GM12878 (cell line): ENCODE results near the gene VCAN.

Experiments
- EP300 ChIP-seq, 2 experiments: fragments of 150-350 bp in 1 of 2; IDR thresholded peaks; 2 replicates each; pipeline ENCODE4 v1.6.1; 2011 to 2012; ENCODE audit warnings: low read depth in 2 of 2, low read length in 2 of 2, borderline replicate concordance in 1 of 2, improper control_type of control experiment in 1 of 2, inconsistent platforms in 1 of 2; ENCODE audit not compliant: control insufficient read depth in 1 of 2
- EZH2 ChIP-seq: IDR thresholded peaks from 2 replicates; pipeline ENCODE4 v1.6.1; 2012; ENCODE audit warnings: low read depth, mild to moderate bottlenecking, control low read depth, inconsistent platforms, low read length, borderline replicate concordance; ENCODE audit not compliant: control insufficient read depth
- FOXK2 ChIP-seq: fragments of 450-650 bp; IDR thresholded peaks from 2 replicates; pipeline ENCODE4 v1.6.1; 2017; ENCODE audit warnings: mild to moderate bottlenecking, moderate library complexity
- MAX ChIP-seq: IDR thresholded peaks from 2 replicates; pipeline ENCODE4 v1.6.1; 2012; ENCODE audit warnings: low read depth, low read length, improper control_type of control experiment
- PAX8 ChIP-seq: fragments of 450-650 bp; IDR thresholded peaks from 2 replicates; pipeline ENCODE4 v1.6.1; 2017; ENCODE audit warnings: mild to moderate bottlenecking, moderate library complexity
- POLR2A ChIP-seq: IDR thresholded peaks from 2 replicates; pipeline ENCODE4 v1.6.1; 2011; ENCODE audit warnings: low read depth, mild to moderate bottlenecking, low read length
- POLR2AphosphoS5 ChIP-seq: IDR thresholded peaks from 2 replicates; pipeline ENCODE4 v1.6.1; 2011; ENCODE audit warnings: mild to moderate bottlenecking, low read length, inconsistent platforms
- RUNX3 ChIP-seq: IDR thresholded peaks from 2 replicates; pipeline ENCODE4 v1.6.1; 2012; ENCODE audit warnings: low read length, inconsistent platforms
- ZZZ3 ChIP-seq: IDR thresholded peaks from 2 replicates; pipeline ENCODE4 v1.6.1; 2011; ENCODE audit warnings: low read depth; ENCODE audit not compliant: control insufficient read depth, insufficient read length
- TF ChIP-seq, protein P1 (sequence below), 3 experiments: IDR thresholded peaks in 2 of 3; conservative IDR thresholded peaks in 1 of 3; 2 replicates each; pipeline ENCODE4 v1.5.1; 2011; ENCODE audit warnings: low read depth in 3 of 3, low read length in 3 of 3, mild to moderate bottlenecking in 3 of 3, control low read depth in 2 of 3, moderate library complexity in 2 of 3, inconsistent platforms in 1 of 3, mixed read lengths in 1 of 3; ENCODE audit not compliant: control insufficient read depth in 2 of 3, insufficient read depth in 1 of 3; ENCODE audit errors: extremely low read depth in 1 of 3
- TF ChIP-seq, protein P2 (sequence below): IDR thresholded peaks from 2 replicates; pipeline ENCODE4 v1.6.1; 2011; ENCODE audit warnings: mild to moderate bottlenecking, low read depth, low read length, moderate library complexity; ENCODE audit not compliant: insufficient replicate concordance
- TF ChIP-seq, protein P3 (sequence below): fragments of 450-650 bp; formaldehyde crosslinking; IDR thresholded peaks from 2 replicates; pipeline ENCODE4 v1.4.0; 2022; ENCODE audit warnings: mild to moderate bottlenecking, moderate library complexity

GRCh38 chr5:83493644-83494043 lies 22.1 kb downstream of the VCAN start:
- TF ChIP-seq EP300 (IDR thresholded peaks at IDR 0.05; ENCODE audit: borderline replicate concordance in 1 of 2, control insufficient read depth in 1 of 2, low read depth in 2 of 2, low read length in 2 of 2) (no peak), PAX8 (no peak), POLR2AphosphoS5 (no peak), POLR2A (no peak), EZH2 (no peak), FOXK2 (no peak), ZZZ3 (no peak), RUNX3 (no peak), MAX (no peak)
- TF ChIP-seq, protein P1, sequence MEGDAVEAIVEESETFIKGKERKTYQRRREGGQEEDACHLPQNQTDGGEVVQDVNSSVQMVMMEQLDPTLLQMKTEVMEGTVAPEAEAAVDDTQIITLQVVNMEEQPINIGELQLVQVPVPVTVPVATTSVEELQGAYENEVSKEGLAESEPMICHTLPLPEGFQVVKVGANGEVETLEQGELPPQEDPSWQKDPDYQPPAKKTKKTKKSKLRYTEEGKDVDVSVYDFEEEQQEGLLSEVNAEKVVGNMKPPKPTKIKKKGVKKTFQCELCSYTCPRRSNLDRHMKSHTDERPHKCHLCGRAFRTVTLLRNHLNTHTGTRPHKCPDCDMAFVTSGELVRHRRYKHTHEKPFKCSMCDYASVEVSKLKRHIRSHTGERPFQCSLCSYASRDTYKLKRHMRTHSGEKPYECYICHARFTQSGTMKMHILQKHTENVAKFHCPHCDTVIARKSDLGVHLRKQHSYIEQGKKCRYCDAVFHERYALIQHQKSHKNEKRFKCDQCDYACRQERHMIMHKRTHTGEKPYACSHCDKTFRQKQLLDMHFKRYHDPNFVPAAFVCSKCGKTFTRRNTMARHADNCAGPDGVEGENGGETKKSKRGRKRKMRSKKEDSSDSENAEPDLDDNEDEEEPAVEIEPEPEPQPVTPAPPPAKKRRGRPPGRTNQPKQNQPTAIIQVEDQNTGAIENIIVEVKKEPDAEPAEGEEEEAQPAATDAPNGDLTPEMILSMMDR (IDR thresholded peaks at IDR 0.05 in 2 of 3, conservative IDR thresholded peaks at IDR 0.05 in 1 of 3; ENCODE audit: control insufficient read depth in 2 of 3, extremely low read depth in 1 of 3, insufficient read depth in 1 of 3, low read depth in 3 of 3, low read length in 3 of 3), result no peak
- TF ChIP-seq, protein P2, sequence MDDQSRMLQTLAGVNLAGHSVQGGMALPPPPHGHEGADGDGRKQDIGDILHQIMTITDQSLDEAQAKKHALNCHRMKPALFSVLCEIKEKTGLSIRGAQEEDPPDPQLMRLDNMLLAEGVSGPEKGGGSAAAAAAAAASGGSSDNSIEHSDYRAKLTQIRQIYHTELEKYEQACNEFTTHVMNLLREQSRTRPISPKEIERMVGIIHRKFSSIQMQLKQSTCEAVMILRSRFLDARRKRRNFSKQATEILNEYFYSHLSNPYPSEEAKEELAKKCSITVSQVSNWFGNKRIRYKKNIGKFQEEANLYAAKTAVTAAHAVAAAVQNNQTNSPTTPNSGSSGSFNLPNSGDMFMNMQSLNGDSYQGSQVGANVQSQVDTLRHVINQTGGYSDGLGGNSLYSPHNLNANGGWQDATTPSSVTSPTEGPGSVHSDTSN, result no peak
- TF ChIP-seq, protein P3, sequence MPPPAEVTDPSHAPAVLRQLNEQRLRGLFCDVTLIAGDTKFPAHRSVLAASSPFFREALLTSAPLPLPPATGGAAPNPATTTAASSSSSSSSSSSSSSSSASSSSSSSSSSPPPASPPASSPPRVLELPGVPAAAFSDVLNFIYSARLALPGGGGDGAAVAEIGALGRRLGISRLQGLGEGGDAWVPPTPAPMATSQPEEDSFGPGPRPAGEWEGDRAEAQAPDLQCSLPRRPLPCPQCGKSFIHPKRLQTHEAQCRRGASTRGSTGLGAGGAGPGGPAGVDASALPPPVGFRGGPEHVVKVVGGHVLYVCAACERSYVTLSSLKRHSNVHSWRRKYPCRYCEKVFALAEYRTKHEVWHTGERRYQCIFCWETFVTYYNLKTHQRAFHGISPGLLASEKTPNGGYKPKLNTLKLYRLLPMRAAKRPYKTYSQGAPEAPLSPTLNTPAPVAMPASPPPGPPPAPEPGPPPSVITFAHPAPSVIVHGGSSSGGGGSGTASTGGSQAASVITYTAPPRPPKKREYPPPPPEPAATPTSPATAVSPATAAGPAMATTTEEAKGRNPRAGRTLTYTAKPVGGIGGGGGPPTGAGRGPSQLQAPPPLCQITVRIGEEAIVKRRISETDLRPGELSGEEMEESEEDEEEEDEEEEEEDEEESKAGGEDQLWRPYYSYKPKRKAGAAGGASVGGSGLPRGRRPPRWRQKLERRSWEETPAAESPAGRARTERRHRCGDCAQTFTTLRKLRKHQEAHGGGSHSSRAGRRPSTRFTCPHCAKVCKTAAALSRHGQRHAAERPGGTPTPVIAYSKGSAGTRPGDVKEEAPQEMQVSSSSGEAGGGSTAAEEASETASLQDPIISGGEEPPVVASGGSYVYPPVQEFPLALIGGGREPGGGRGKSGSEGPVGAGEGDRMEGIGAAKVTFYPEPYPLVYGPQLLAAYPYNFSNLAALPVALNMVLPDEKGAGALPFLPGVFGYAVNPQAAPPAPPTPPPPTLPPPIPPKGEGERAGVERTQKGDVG, result no peak
